Measurements from ENCODE around the gene ACTR6.

GRCh38 chr12:100189636-100190394 is 10.8 kb upstream of the ACTR6 start:
- TF ChIP-seq YY1 (IDR thresholded peaks at IDR 0.05; ENCODE audit: insufficient read depth, insufficient read length) (no peak), SUZ12 (IDR thresholded peaks at IDR 0.05; ENCODE audit: extremely low read depth, insufficient read depth, insufficient read length) (no peak), ZNF274 (IDR thresholded peaks at IDR 0.05; ENCODE audit: low read depth, low read length) (no peak)

All from NT2/D1 (cell line).